Neural progenitor cell (in vitro differentiated cells): ENCODE data around the gene BBS9. TPM values are rescaled to one million over a fixed set of nuclear protein-coding genes. Genes with fewer than 3 reads are reported as not detected.

Experiments
- DNase-seq: peaks from one replicate; pipeline ENCODE4 v3.0.0-alpha.2; 2016; ENCODE audit warnings: low spot score
- H2AFZ ChIP-seq: fragments of 200-600 bp; sonication (generic); replicated peaks from 2 replicates; pipeline ENCODE4 v1.6.1; 2016; ENCODE audit warnings: antibody characterized with exemption
- H3F3A ChIP-seq: fragments of 200-600 bp; sonication (generic); 2 replicates; pipeline ENCODE4 v1.6.1; 2016; ENCODE audit warnings: antibody characterized with exemption, low read depth
- H3K27ac ChIP-seq: fragments of 200-600 bp; sonication (generic); 2 replicates; pipeline ENCODE4 v1.5.1; 2016; ENCODE audit warnings: mild to moderate bottlenecking
- H3K27me3 ChIP-seq: fragments of 200-600 bp; sonication (generic); 2 replicates; pipeline ENCODE4 v1.6.1; 2016; ENCODE audit warnings: mild to moderate bottlenecking, moderate library complexity
- H3K36me3 ChIP-seq: fragments of 200-600 bp; sonication (generic); 2 replicates; pipeline ENCODE4 v1.5.1; 2016
- H3K4me1 ChIP-seq: fragments of 200-600 bp; sonication (generic); 2 replicates; pipeline ENCODE4 v1.6.1; 2016; ENCODE audit warnings: mixed run types
- H3K4me2 ChIP-seq: fragments of 200-600 bp; sonication (generic); 2 replicates; pipeline ENCODE4 v1.6.1; 2016
- H3K4me3 ChIP-seq: fragments of 200-600 bp; sonication (generic); 2 replicates; pipeline ENCODE4 v1.5.1; 2016
- H3K79me2 ChIP-seq: fragments of 200-600 bp; sonication (generic); 2 replicates; pipeline ENCODE4 v1.6.1; 2016; ENCODE audit warnings: low read depth
- H3K9ac ChIP-seq: fragments of 200-600 bp; sonication (generic); 2 replicates; pipeline ENCODE4 v1.6.1; 2016
- H3K9me3 ChIP-seq: fragments of 200-600 bp; sonication (generic); 2 replicates; pipeline ENCODE4 v1.5.1; 2016; ENCODE audit warnings: low read depth
- H4K20me1 ChIP-seq: fragments of 200-600 bp; sonication (generic); 2 replicates; pipeline ENCODE4 v1.6.1; 2016; ENCODE audit warnings: low read depth
- H3K27ac Mint-ChIP-seq: 3 replicates; pipeline ENCODE4 v1.8.0; 2021; ENCODE audit warnings: mixed read lengths
- H3K27me3 Mint-ChIP-seq: 2 replicates; pipeline ENCODE4 v1.8.0; 2022; ENCODE audit warnings: low read depth, mild to moderate bottlenecking, inconsistent platforms, moderate library complexity, mixed read lengths; ENCODE audit not compliant: insufficient read depth
- H3K36me3 Mint-ChIP-seq: 3 replicates; pipeline ENCODE4 v1.8.0; 2021; ENCODE audit warnings: mixed read lengths
- H3K4me1 Mint-ChIP-seq: 3 replicates; pipeline ENCODE4 v1.8.0; 2021; ENCODE audit warnings: mixed read lengths
- H3K4me3 Mint-ChIP-seq: 3 replicates; pipeline ENCODE4 v1.8.0; 2021; ENCODE audit warnings: mild to moderate bottlenecking, moderate library complexity, mixed read lengths
- H3K9me3 Mint-ChIP-seq: 3 replicates; pipeline ENCODE4 v1.8.0; 2020; ENCODE audit warnings: mixed read lengths
- EZH2 ChIP-seq: fragments of 200-600 bp; sonication (generic); IDR thresholded peaks from 2 replicates; pipeline ENCODE4 v1.6.1; 2017; ENCODE audit warnings: antibody characterized with exemption, mild to moderate bottlenecking, moderate library complexity
- EZH2phosphoT487 ChIP-seq: fragments of 200-600 bp; sonication (generic); IDR thresholded peaks from 2 replicates; pipeline ENCODE4 v1.6.1; 2017; ENCODE audit warnings: antibody characterized with exemption
- total RNA-seq: library from RNA; depleted of rRNA; stranded (reverse); fragments of >200 nt; gene quantifications from 2 replicates; pipeline ENCODE4 v1.2.3, GENCODE V29; 2015; ENCODE audit warnings: low replicate concordance
- TF ChIP-seq, protein P1 (sequence below): fragments of 200-600 bp; sonication (generic); IDR thresholded peaks from 2 replicates; pipeline ENCODE4 v1.5.1; 2017; ENCODE audit warnings: antibody characterized with exemption, mild to moderate bottlenecking

BBS9 gene
- total RNA-seq, 1 donor from 2014 or later: 40.3 TPM

DNA sequence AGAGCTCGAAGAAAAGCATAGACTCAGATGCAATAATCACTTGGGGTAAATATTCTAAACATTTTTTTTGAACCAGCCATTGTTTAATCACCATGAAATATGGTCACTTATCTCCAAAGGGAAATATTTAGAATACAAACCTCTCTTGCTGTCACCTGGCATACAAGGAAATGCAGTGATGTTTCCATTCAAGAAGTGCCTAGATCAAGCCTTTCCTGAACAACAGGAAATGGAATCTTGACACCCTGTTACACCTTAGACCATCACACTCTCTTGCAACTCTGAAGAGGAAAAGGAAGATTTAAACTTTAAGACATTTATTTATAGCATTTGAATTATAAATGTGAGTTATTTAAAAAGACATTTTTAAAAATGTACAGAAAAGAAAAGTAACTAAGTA lies 512.9 kb downstream of the BBS9 start:
- no peaks in the 10 kb centered on the region for H3K9me3 Mint-ChIP-seq
- H3K4me1 Mint-ChIP-seq: no peaks in the 10 kb centered on the region
- Histone ChIP-seq H4K20me1 (no peaks in the 10 kb centered on the region), H3K4me3 (no peak overlapping the region), H3K4me2 (no peak overlapping the region), H3F3A (no peaks in the 10 kb centered on the region), H3K4me1 (peaks cover 24% of the 10 kb centered on the region), H3K27me3 (no peaks in the 10 kb centered on the region), H3K79me2 (no peaks in the 10 kb centered on the region), H3K9me3 (no peaks in the 10 kb centered on the region), H2AFZ (no peak overlapping the region), H3K9ac (no peak overlapping the region), H3K36me3 (no peaks in the 10 kb centered on the region), H3K27ac (no peak overlapping the region)
- no peaks in the 10 kb centered on the region for H3K36me3 Mint-ChIP-seq
- no peak overlapping the region for H3K27ac Mint-ChIP-seq
- no peaks in the 10 kb centered on the region for H3K27me3 Mint-ChIP-seq
- no peak for DNase-seq
- H3K4me3 Mint-ChIP-seq: no peak overlapping the region
- TF ChIP-seq EZH2phosphoT487: no peak
- TF ChIP-seq EZH2: no peak
- TF ChIP-seq, protein P1, sequence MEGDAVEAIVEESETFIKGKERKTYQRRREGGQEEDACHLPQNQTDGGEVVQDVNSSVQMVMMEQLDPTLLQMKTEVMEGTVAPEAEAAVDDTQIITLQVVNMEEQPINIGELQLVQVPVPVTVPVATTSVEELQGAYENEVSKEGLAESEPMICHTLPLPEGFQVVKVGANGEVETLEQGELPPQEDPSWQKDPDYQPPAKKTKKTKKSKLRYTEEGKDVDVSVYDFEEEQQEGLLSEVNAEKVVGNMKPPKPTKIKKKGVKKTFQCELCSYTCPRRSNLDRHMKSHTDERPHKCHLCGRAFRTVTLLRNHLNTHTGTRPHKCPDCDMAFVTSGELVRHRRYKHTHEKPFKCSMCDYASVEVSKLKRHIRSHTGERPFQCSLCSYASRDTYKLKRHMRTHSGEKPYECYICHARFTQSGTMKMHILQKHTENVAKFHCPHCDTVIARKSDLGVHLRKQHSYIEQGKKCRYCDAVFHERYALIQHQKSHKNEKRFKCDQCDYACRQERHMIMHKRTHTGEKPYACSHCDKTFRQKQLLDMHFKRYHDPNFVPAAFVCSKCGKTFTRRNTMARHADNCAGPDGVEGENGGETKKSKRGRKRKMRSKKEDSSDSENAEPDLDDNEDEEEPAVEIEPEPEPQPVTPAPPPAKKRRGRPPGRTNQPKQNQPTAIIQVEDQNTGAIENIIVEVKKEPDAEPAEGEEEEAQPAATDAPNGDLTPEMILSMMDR: no peak

DNA sequence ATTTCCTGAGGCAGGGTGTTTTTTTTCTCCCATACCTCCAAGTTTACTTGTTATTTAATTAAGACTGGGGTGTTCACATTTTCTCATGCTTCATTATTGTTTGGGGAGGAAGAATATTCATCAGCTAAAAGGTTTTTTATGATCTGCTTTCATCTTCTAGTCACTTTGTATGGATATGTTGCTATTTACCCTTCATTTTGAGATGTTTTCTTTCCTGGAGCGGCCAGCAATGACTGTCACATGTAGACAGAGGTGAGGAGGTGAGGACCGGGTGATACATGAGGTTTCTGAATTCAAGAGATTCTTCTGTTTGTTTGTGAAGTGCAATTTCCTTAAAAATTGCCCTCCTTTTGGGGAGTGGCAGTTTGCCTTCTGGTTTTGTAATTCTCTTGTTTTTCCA lies 514.2 kb downstream of the BBS9 start:
- no peaks in the 10 kb centered on the region for H3K4me1 Mint-ChIP-seq

DNA sequence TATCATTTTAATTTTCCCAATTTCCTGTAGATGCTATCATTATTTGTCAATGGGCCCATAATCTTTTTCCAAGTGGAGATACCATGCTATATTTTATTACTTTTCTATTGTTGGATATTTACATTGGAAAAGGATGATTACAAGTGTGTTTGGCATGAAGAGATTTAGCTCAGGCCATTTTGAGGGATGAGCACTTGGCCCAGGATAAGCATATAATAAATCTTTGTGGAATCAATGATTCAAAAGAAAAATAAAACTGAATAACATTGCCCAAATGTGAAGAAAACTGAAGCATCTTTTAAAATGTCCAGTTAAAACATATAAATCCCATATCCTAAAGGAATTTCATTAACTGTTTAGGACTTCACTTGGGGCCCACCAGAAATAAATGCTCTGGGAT lies 515.1 kb downstream of the BBS9 start:
- Histone ChIP-seq H3K4me1 (peaks cover 10% of the 10 kb centered on the region), H3K9me3 (no peaks in the 10 kb centered on the region), H2AFZ (no peak overlapping the region), H3K4me3 (no peak overlapping the region), H3F3A (no peaks in the 10 kb centered on the region), H3K36me3 (no peaks in the 10 kb centered on the region), H4K20me1 (no peaks in the 10 kb centered on the region), H3K4me2 (no peak overlapping the region), H3K27ac (no peak overlapping the region), H3K9ac (no peak overlapping the region), H3K79me2 (no peaks in the 10 kb centered on the region), H3K27me3 (no peaks in the 10 kb centered on the region)
- Mint-ChIP-seq H3K27me3 (no peaks in the 10 kb centered on the region), H3K4me1 (no peaks in the 10 kb centered on the region), H3K4me3 (no peak overlapping the region), H3K9me3 (no peaks in the 10 kb centered on the region), H3K27ac (no peak overlapping the region), H3K36me3 (no peaks in the 10 kb centered on the region)
- no peak for DNase-seq
- no peak for TF ChIP-seq EZH2phosphoT487
- TF ChIP-seq, protein P1: no peak
- TF ChIP-seq EZH2: no peak

More for the DNA sequence above, 514.2 kb downstream of the BBS9 start:
- H3K9me3 ChIP-seq: no peaks in the 10 kb centered on the region
- H3K4me3 ChIP-seq: no peak overlapping the region
- Mint-ChIP-seq H3K36me3 (no peaks in the 10 kb centered on the region), H3K9me3 (no peaks in the 10 kb centered on the region), H3K4me3 (no peak overlapping the region), H3K27me3 (no peaks in the 10 kb centered on the region), H3K27ac (no peak overlapping the region)
- H4K20me1 ChIP-seq: no peaks in the 10 kb centered on the region
- no peaks in the 10 kb centered on the region for H3K36me3 ChIP-seq
- H3K27ac ChIP-seq: no peak overlapping the region
- H2AFZ ChIP-seq: no peak overlapping the region
- H3F3A ChIP-seq: no peaks in the 10 kb centered on the region
- TF ChIP-seq, protein P1: no peak
- no peak for TF ChIP-seq EZH2phosphoT487
- no peak for TF ChIP-seq EZH2
- no peaks in the 10 kb centered on the region for H3K27me3 ChIP-seq
- H3K79me2 ChIP-seq: no peaks in the 10 kb centered on the region
- H3K4me1 ChIP-seq: peaks cover 18% of the 10 kb centered on the region
- DNase-seq: no peak
- H3K4me2 ChIP-seq: no peak overlapping the region
- H3K9ac ChIP-seq: no peak overlapping the region
